ENCODE results near the gene APOA4.

APOA4 gene

DNA sequence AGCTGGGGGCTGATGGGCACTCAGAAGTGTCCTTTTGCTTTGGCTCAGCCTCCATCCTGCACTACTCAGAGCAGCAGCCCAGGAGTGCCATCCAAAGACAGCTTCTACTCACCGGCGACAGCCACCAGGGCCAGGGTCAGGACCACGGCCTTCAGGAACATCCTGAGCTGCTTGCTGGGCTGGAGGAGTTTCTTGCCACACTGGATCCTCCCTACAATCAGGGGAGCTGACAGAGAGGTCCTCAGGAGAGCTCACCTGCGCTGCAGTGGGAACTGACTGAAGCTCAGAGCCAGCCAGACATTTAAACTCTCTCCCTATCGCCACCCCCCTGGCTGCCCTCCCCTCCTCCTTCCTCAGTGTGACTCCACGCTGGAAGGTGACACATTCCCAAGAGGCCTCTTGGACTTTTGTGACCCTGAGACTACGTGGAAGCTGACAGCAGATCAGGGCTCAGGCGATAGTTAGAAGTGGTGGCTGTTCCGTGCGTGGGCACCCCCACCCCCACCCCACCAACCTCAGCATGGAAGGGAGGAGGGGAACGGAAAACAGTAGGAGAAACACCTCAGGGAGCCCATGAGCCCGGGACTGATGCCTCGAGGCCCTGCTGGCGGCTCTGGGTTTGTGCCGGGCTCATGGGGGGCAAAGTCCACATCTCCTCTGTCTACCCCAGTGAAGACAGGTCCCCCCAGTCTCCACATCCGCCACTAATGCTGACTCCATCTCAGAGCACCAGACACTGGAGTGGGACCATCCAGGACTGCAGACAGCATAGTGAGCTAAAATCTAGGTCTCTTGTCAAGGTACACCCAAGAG lies at the start of gene APOA4:
TSS of gene APOA4 (minus strand) at position 274 of the 813 bp plus-strand sequence. CDS start at position 161, 113 bp downstream.
- DNase-seq (ENCODE audit: low read depth): no peak

DNA sequence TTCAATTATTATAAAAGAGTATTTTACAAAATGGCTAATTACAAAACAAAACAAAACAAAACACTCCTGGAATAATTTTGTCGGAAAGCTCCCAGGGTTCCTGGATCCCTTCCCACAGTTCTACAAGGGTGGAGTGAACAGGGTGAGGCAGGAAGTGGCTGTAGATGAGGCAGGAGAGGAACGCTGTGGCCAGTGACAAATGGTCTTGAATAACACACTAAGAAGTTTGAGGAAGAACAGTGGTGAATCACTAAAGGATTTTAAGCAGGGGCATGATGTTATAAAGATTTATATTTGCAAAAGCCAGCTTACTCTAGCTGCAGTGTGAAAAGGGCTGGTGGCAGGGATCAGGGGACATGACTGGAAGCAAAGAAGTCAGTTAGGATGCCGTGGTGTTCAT lies 48.1 kb upstream of the APOA4 start:
- DNase-seq (ENCODE audit: low read depth): no peak

DNA sequence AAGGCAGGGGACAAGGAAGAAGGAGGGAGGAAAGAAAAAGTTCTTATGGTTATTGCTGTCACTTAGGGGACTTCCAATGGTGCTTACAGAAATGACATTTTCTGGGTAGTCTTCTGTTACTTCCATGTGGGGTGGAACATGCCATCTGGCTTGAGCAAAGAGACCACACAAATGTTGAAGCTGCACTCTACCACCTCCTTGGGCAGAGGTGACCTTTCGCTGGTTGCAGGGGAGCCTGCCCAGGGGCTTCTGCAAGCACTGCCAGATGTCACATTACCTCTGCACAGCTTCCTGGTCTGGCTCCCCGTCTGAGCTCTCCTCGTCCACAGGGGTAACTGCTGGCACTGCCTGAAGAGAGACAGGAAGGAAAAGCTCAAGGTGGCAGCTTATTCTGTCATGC lies 47.0 kb upstream of the APOA4 start:
- no peak for DNase-seq (ENCODE audit: low read depth)

DNA sequence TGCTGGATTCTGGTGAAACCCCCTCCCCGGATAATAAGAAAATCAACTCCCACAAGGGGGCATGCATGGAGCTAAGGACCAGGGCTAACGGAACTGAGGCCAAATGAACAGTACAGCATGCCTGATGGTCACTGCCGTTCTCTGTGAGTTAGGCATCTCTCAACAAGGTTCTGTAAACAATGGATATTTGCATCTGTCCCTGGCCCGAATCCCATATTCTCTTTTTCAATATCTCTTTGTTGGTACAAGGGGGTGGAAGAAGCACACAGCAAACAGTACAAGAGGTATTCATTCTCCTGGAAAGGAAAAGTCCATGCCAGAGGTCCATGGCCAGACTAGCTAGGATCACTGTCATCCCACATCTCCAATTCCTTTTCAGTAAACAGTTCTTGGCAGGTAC lies 46.5 kb upstream of the APOA4 start:
- no peak for DNase-seq (ENCODE audit: low read depth)

DNA sequence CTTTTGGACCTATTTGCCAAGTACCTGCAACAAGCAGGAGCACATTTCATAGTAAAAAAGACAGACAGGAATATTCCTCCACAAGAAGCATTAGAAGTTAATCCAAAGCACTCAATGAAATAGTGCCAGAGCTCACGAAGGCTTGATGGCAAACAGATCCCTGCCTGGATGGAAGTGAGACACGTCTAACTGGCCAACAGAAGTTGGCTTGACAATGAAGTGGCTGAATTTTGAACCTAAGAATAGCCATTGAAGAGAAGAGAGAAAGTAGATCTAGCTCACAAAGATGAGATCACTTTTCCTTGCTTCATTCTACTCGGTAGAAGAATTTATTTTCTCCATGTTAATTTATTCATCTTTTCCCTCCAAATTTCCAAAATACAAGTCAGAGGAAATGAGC lies 45.0 kb upstream of the APOA4 start:
- no peak for DNase-seq (ENCODE audit: low read depth)

DNA sequence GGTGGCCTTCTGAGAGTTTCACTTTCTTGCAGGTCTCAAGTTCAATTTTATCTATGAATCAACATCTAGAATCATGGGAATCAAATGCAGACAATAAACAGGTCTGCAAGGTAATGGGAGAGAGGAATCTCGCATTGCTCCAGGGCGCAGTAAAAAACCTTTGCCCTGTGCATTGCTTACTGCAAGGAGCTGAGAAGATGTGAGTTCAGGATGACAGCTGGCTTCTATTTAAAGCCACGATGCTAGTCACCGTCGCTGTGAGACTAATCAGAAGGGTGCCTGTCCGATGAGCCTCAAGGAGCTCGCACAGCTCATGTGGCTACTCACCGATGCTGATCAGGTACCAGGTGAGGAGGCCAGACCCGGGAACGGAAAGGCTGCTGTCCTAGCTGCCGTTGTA lies 44.5 kb upstream of the APOA4 start:
- DNase-seq (ENCODE audit: low read depth): no peak

DNA sequence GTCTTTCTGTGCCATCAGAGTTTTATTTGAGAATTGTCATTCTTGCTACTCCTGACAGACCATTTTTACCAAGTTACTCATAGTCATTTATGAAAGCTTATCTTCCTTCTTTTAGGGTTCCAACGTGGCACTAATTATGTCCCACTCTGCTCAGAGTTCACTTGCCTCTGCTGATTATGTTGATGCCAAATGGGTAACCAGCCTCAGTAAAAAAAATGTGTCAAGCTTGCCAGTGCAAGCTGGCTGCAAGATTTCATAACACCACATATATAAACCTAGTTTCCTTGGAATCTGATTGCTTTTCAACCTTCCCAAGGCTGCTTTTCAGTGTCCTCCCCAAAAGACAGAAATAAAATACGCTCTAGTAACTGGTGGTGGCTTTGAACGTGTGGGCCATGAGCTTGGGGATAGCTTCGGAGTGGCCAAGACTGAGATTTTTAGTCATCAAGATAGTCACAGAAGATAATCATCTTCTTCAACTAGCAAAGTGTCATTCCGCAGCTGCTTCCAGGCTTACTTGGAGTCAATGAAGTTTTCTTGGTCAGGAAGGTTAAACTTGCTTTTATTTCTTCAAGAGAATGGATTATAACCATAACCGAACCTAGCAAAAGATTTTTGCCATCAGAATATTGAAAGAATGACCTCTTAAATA lies 43.8 kb upstream of the APOA4 start:
- no peak for DNase-seq (ENCODE audit: low read depth)

DNA sequence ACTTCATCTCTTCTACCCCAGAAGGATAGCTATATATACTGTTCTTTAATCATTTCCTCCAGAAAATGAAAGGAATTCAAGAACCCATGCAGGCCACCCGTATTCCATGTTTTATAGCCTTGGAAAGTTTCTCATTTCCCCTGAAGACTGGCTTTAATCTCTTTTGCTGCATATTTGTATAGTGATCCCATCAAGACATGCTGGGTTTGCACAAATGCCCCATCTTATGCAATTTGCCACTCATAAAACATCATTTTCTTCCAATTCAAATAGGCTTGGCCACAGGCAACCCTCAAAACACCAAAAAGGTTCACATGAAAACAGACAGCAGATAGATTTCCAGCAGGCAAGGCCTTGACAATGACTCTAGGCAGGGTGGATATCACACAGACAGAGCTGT lies 42.6 kb upstream of the APOA4 start:
- DNase-seq (ENCODE audit: low read depth): no peak

DNA sequence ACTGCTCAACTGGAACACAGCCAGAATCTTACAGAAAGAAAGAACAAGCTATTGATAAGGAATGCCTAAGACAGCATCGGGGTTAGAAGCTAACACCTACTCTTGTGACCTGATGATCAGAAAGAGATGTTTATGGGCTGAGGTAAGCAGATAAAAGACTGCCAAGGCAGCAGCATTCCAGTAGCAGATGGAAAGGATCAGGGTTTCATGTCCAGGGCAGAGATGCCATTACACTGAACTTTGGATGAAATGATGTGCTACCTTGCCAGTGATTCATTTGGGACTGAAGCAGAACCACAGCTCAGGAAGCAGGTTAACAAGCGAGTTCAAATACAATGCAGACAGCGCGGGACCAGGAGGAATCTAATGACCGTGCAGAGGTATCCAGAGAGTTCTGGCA lies 41.4 kb upstream of the APOA4 start:
- no peak for DNase-seq (ENCODE audit: low read depth)

DNA sequence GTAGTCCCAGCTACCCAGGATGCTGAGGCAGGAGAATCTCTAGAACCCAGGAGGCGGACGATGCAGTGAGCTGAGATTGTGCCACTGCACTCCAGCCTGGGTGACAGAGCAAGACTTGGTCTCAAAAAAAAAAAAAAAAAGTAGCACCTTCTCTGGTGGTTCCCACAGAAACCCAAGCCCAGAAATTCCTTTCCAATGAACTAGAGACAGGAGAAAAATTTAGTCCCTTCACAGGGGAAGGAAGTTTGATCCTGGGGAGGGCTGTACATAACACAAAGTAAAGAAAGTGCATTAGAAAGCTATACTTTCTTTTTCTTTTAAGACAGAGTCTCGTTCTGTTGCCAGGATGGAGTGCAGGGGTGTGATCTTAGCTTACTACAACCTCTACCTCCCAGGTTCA lies 39.8 kb upstream of the APOA4 start:
- no peak for DNase-seq (ENCODE audit: low read depth)

DNA sequence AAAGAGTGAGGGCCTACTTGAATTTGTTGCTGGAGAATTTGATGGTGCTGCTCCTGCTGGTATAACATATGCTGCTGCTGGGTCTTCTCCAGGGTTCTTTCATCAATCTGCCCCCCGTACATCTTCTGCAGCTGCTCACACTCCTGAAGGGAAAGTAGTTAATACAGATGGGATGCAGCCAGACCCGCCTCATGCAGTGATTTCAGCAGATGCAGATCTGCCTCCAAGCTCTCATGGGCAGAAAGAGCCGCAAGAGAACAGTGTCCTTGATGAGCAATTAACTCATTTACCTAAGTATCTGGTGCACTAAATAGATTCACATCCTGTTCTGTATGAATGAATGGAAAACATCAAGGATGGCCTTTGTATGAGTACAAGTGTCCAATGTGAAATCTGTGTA lies 39.1 kb upstream of the APOA4 start:
- DNase-seq (ENCODE audit: low read depth): no peak

DNA sequence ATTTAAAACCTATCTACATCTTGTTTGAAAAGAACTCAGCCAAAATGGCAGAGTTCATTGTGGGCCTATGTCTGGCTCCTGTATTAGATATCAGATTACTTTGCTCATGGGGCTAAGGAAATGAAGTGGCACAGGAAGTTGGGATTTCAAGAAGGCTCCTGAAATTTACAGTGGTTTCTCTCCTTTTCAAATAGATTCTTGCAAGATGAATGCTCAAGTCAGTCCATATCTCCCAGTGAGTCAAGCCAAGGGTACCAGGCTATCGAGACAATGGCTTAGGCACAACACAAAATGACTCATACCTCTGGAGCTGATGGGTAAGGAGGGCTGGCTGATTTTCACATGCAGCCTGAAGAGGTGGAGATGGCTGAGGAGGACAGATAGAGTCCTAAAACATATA lies 38.4 kb upstream of the APOA4 start:
- DNase-seq (ENCODE audit: low read depth): no peak

DNA sequence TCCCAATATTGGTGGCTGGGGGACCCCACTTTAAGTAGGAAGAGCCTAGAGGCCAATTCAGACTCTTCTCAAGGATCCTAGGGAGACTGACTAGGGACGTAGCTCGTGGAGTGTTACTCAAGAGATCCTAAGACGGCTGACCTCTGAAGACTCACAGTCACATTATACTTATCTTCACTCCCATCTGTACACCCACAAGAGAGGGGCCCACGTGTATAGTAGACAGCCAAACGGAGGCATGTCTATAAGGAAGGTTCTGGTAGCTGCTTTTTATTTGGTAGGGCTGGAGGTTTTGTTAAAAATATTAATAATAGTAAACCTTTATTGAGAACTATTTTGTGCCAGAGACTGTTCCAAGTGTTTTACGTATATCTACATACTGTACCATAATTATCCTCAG lies 37.2 kb upstream of the APOA4 start:
- DNase-seq (ENCODE audit: low read depth): no peak

DNA sequence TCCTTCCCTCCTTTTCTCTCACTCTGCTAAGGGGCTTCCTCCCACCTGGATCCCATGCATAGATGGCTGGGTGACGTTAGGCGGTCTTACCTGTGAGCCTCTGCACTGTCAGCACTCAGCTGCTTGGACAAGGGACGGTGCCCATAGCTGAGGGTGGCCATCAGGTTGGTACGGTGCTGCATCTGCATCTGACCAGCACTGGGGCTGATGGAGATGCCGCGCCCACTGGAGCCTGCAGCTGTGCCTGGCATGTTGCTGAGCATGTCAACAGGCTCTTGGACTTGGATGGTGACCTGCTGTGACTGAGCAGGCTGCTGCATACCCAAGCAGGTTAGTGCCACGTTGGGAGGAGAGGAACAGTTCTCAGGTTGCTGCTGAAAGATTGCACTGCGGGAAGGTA lies 36.1 kb upstream of the APOA4 start:
- DNase-seq (ENCODE audit: low read depth): no peak

DNA sequence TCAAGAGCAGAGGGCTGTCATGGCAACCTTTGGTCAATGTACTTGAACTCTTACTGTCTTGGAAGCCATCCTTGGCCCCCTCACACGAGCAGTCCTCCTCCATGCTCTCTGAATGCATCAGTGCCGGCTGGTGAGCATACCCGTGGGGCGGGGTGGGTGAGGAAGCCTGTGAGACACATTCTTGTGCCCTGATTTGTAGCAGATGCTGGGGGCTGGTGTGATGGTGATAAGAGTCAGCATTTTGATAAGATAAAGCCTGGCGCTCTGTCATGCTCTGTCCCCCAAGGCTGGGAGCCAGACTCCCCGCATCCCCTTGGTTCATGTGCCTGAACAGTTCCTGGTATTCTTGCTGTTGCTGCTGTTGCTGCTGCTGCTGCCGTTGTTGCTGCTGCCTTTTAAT lies 34.8 kb upstream of the APOA4 start:
- no peak for DNase-seq (ENCODE audit: low read depth)

DNA sequence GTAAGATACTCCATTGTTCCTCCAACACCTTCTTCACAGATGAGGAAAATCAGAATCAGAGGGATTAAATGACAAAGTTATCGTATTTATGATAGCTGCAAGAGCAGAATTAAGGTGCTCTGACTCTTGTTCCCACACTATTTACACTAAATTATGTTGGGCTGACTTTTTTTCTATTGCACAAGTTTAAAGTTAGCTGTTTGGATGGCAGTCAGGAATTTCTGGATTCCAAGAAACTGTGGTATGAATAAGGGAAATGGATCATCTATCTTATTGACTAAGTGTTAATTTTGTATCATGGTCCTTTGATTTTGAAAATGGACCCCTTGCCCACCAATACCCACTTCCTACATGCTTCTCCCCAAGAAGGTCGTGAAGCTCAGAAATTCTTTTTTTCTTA lies 34.2 kb upstream of the APOA4 start:
- no peak for DNase-seq (ENCODE audit: low read depth)

DNA sequence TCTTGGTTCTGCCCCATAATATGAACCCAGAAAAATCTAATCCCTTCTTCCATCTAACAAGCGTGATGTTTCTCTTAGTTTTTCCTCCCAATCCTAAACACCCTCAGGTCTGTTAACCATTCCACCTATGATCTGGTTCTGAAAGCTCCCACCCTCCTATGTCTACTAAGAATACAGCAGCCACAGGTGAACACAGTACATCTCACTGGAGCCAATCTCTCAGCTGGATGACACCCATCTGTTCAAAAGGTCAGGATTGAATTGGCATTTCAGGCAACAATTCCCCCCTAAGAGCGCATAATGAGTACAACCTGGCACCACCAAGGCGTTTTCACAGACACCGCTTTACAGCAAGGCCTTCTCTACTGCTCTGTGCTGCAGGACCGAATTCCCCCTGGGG lies 33.3 kb upstream of the APOA4 start:
- DNase-seq (ENCODE audit: low read depth): no peak

DNA sequence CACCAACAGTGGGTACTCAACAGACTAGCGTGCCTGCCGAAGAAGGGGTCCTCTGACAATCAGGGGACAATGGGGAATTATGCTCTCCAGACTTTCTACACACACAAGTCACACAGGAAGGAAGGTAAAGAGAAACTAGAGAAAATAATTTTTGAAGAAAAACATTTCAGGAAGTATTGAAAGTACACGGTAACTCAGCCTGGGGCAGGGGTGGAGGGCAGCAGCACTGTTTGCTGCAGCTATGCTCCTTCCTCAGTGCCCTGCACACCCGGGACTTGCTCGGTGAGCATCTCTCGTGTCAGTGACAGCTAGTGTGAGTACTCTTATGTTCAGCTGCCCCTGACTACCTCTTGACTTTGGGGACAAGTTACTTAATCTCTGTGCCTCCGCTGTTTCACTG lies 32.3 kb upstream of the APOA4 start:
- no peak for DNase-seq (ENCODE audit: low read depth)

DNA sequence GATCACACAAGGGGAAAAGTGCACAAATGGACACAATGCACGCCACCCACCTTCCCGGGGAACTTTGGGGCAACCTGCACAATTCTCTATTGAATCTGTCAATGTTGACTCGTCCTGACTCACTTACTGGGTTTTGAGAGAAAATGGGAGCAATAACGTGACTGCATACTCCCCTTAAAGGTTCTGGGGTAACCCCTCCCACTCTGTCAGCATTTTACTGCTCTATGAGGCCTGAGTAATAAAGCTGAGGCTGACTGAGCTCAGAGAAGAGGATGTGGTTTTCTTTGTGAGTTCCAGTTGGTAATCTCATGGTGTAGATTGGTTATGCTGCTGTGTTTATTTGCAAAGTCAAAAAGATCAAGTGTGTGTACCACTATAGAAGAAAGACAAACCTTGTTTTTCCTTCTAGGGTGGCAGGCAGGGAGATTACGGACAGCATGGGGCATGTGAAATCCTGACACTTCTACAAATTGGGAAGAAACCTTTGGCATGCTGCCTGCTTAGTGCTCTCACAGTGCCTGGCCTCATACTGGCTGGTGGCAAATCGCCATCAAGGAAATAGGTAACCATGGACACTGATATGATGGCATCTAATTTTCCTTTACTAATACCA lies 30.5 kb upstream of the APOA4 start:
- DNase-seq (ENCODE audit: low read depth): no peak

DNA sequence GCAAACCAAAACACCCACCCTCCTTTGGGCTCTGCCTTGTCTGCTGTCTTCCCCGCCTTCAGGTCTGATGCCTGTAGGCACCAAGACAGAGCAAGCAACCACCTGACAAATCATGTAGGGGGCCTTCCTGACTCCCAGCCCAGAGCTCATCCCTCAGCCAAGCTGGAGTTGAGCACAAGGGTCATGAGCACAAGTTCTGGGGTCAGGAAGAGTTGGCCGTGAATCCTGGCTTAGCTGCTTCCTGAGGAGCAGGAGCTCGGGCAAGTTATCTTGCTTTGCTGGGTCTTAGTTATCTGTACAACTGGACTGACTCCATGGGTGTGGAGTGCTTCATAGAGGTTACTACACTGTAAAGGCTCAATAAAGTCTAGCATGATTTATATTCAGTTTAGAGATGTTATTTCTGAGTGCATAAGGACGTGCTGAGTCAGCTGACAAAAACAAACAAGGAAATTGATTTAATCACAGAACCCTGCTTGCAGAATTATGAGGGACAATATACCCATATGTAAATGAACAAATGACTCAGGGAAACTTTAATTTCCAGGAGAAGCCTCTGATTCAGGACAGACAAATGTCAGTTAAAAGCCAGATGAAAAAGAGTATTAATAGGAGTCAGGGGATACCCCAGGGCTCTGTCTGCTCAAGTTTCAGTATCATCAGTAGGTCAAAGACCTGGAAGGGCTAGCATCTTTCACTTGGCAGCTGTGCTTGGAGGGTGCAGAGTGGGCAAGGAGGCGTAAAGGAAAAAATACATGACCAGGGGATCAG lies 29.3 kb upstream of the APOA4 start:
- DNase-seq (ENCODE audit: low read depth): no peak

DNA sequence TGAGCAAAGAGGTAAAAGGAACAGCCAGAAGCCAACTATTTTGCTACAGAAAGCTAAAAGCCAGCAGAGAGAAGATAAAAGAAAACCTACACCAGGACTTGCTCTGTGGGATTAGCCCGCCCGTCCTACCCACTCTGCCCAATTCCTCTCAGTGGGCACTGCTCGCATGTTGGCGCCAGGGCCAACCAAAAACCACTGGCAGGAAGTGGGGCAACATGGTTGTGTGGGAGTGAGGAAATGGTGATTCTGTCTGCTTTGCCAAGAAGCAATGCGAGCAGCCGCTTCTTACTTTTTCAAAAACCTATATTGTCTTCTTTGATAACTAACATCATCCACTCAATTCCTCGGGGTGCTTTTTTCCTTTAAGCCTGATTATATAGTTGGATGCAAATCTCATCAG lies 28.5 kb upstream of the APOA4 start:
- DNase-seq (ENCODE audit: low read depth): no peak

DNA sequence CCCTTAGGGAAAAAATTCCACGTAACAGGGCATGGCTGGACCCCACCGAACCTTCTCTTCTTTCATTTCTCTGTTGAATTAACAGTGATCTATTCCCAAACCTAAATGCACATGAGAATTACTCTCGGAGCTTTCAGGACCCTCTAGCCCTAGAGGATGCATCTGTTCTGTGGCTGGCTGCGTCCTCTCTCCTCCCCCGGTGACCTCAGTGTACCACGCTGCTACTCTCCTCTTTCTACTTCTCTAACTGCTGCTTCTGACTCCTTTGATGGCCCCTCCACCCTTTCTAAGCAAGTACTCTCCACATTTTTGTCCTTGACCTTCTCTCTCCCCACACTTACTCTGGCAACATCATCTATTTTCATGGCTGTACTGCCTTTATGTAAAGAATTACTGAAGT lies 26.4 kb upstream of the APOA4 start:
- no peak for DNase-seq (ENCODE audit: low read depth)

DNA sequence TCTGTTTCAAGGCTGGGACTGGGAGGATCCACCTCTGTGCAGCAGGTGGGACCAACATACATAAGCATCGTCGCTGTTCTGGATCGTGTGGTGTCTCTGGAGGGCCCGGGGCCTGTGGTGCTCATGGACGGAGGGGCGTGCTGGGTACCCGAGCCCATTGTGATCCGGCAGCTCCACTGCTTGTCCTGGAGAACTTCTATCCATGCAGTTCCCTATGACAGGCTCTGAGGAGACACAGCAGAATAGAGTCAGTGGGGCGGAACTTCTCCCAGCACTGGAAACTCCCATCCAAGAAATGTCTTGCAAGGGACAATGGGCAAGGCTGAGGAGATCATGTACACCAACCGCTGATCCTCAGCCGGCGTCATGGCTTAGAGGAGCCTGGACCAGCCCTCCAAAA lies 26.0 kb upstream of the APOA4 start:
- DNase-seq (ENCODE audit: low read depth): no peak
